Measurements from ENCODE around the gene ZNF19. TPM values are rescaled to one million over a fixed set of nuclear protein-coding genes. Genes with fewer than 3 reads are reported as not detected.

ZNF19 gene
- total and polyA plus RNA-seq, 2 donors (not counting 3 experiments of a cell fraction or from before 2014, with no cell fraction given), result 0.98 to 2.6 TPM

- Histone ChIP-seq H3K36me3 (ENCODE audit: control insufficient read depth in 2 of 2, extremely low read depth in 1 of 2, insufficient read depth in 2 of 2, low read length in 2 of 2) (peaks cover 6 to 8% of the 10 kb centered on the region in 2 experiments), H3K79me2 (ENCODE audit: control insufficient read depth, insufficient read depth, low read length) (no peaks in the 10 kb centered on the region), H3K4me1 (ENCODE audit: control insufficient read depth, extremely low read depth, insufficient read depth, low read length) (no peaks in the 10 kb centered on the region), H4K20me1 (replicated peaks; ENCODE audit: control insufficient read depth, extremely low read depth, insufficient read depth, low read length) (no peaks in the 10 kb centered on the region), H3K9me3 (replicated peaks; ENCODE audit: control insufficient read depth, insufficient read depth, low read length) (peaks cover 13% of the 10 kb centered on the region), H3K9ac (replicated peaks; ENCODE audit: extremely low read depth, insufficient read depth, low read length) (no peak overlapping the region), H3K9me1 (replicated peaks; ENCODE audit: control insufficient read depth, extremely low read depth, insufficient read depth, low read length) (no peaks in the 10 kb centered on the region), H3K27ac (ENCODE audit: insufficient read depth, low read depth, low read length) (no peak overlapping the region), H3K27me3 (ENCODE audit: control insufficient read depth in 2 of 2, insufficient read depth in 2 of 2, low read length in 2 of 2) (no peaks in the 10 kb centered on the region), H3K4me2 (ENCODE audit: insufficient read depth, low read length) (no peak overlapping the region), H3K4me3 (replicated peaks in 1 of 3; ENCODE audit: insufficient read depth in 1 of 3, low read depth in 1 of 3, low read length in 3 of 3) (no peak overlapping the region), H2AFZ (ENCODE audit: low read depth, low read length) (no peak overlapping the region)
- no peak for DNase-seq (ENCODE audit: low read depth, low spot score)
- POLR2A ChIA-PET, result no interaction called here
- TF ChIP-seq, protein P1, sequence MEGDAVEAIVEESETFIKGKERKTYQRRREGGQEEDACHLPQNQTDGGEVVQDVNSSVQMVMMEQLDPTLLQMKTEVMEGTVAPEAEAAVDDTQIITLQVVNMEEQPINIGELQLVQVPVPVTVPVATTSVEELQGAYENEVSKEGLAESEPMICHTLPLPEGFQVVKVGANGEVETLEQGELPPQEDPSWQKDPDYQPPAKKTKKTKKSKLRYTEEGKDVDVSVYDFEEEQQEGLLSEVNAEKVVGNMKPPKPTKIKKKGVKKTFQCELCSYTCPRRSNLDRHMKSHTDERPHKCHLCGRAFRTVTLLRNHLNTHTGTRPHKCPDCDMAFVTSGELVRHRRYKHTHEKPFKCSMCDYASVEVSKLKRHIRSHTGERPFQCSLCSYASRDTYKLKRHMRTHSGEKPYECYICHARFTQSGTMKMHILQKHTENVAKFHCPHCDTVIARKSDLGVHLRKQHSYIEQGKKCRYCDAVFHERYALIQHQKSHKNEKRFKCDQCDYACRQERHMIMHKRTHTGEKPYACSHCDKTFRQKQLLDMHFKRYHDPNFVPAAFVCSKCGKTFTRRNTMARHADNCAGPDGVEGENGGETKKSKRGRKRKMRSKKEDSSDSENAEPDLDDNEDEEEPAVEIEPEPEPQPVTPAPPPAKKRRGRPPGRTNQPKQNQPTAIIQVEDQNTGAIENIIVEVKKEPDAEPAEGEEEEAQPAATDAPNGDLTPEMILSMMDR (IDR thresholded peaks at IDR 0.05; ENCODE audit: extremely low read depth in 1 of 2, insufficient read depth in 1 of 2, low read depth in 1 of 2, low read length in 2 of 2), result no peak
- no peak for TF ChIP-seq FOS (IDR thresholded peaks at IDR 0.05; ENCODE audit: borderline replicate concordance, insufficient read depth, low read length)
- no peak for TF ChIP-seq EZH2 (IDR thresholded peaks at IDR 0.05; ENCODE audit: borderline replicate concordance, low read depth, low read length, severe bottlenecking)
- TF ChIP-seq POLR2A (IDR thresholded peaks at IDR 0.05; ENCODE audit: low read depth, low read length), result no peak
- no peak for TF ChIP-seq GATA2 (IDR thresholded peaks at IDR 0.05; ENCODE audit: insufficient read depth, insufficient read length, low read depth, low read length)
- TF ChIP-seq POLR2AphosphoS5 (IDR thresholded peaks at IDR 0.05; ENCODE audit: insufficient read depth, low read depth, low read length), result no peak
- no peak for TF ChIP-seq MYC (IDR thresholded peaks at IDR 0.05; ENCODE audit: low read depth, low read length)
- no peak for TF ChIP-seq MAX (IDR thresholded peaks at IDR 0.05; ENCODE audit: insufficient read depth, insufficient read length)
- TF ChIP-seq JUN (IDR thresholded peaks at IDR 0.05; ENCODE audit: borderline replicate concordance, insufficient read depth, insufficient read length, low read depth), result no peak
- BruUV-seq (replicated peaks), result no TSS peak
- CTCF ChIA-PET, result no interaction called here
- intact Hi-C loops (cut with micrococcal nuclease), result no loop called here
- dilution Hi-C loops (cut with MboI; ENCODE audit: extremely low pct_ligation_motif_present, low sequenced_read_pairs), result no loop called here
- FAIRE-seq, result no peak
Observed at GRCh38 chr16:71453036-71453435, 36.1 kb downstream of the ZNF19 start.

Measured in endothelial cell of umbilical vein (primary cell).